Transverse colon (tissue), 4 donors: ENCODE measurements around the gene ATOSA. TPM values are rescaled to one million over a fixed set of nuclear protein-coding genes. Genes with fewer than 3 reads are reported as not detected.

Experiments used
- DNase-seq: peaks from one replicate; pipeline ENCODE4 v3.0.0-alpha.2; 2019
- H3K27ac ChIP-seq, 4 donors: fragments of 200-600 bp; sonication (generic); 2 replicates each; pipeline ENCODE4 v1.5.1; 2016 to 2018; ENCODE audit warnings: inconsistent platforms in 4 of 4
- H3K27me3 ChIP-seq: fragments of 200-600 bp; sonication (generic); 2 replicates; pipeline ENCODE4 v1.5.1; 2017; ENCODE audit warnings: inconsistent platforms
- H3K36me3 ChIP-seq, 4 donors: fragments of 200-600 bp; sonication (generic); 2 replicates each; pipeline ENCODE4 v1.5.1; 2017 to 2019; ENCODE audit warnings: inconsistent platforms in 4 of 4
- H3K4me1 ChIP-seq, 4 donors: fragments of 200-600 bp; sonication (generic); 2 replicates each; pipeline ENCODE4 v1.5.1; 2017 to 2020; ENCODE audit warnings: inconsistent platforms in 4 of 4
- H3K4me3 ChIP-seq, 4 donors: fragments of 200-600 bp; sonication (generic); 1 replicate in 1 of 4; 2 replicates in 3 of 4; pipeline versions ENCODE4 v1.5.1 to v1.6.1; 2017 to 2019; ENCODE audit warnings: inconsistent platforms in 4 of 4
- H3K9me3 ChIP-seq, 2 donors: fragments of 200-600 bp; sonication (generic); 2 replicates each; pipeline ENCODE4 v1.5.1; 2017 to 2019; ENCODE audit warnings: inconsistent platforms in 2 of 2
- CTCF ChIP-seq, 5 experiments: fragments of 200-600 bp in 3 of 5; fragments of 450-650 bp in 2 of 5; sonication (generic) in 3 of 5; IDR thresholded peaks; 1 replicate in 2 of 5; 2 replicates in 3 of 5; pipeline ENCODE4 v1.5.1; 2016 to 2017; ENCODE audit warnings: antibody characterized with exemption in 5 of 5, inconsistent platforms in 3 of 5, mild to moderate bottlenecking in 2 of 5, moderate library complexity in 1 of 5
- EP300 ChIP-seq: sonication (generic); formaldehyde crosslinking; IDR thresholded peaks from one replicate; pipeline ENCODE4 v1.6.1; 2017; ENCODE audit warnings: antibody characterized with exemption, low read depth
- POLR2A ChIP-seq: fragments of 450-650 bp; IDR thresholded peaks from one replicate; pipeline ENCODE4 v1.6.1; 2016; ENCODE audit warnings: antibody characterized with exemption, mild to moderate bottlenecking, moderate library complexity
- POLR2AphosphoS5 ChIP-seq, 3 donors: sonication (generic); formaldehyde crosslinking; IDR thresholded peaks; one replicate each; pipeline ENCODE4 v1.6.1; 2016; ENCODE audit warnings: antibody characterized with exemption in 3 of 3
- WGBS, 2 donors: methylation state at CpG; one replicate each; pipeline ENCODE4 v1.1.5; 2018; ENCODE audit warnings: low coverage in 1 of 2; 5-methylcytosine and 5-hydroxymethylcytosine counted together
- in situ Hi-C, 4 donors: fragments of 200-750 bp; cut with MboI; loops; one replicate each; pipeline versions ENCODE4 v1.15.0 to v1.15.1; 2017; ENCODE audit warnings: low sequenced_read_pairs in 3 of 4, low pct_ligation_motif_present in 1 of 4, low pct_unique_long_range_greater_than_20kb in 1 of 4
- intact Hi-C: fragments of 100-400 bp; cut with DNase I; formaldehyde crosslinking; loops from one replicate; pipeline ENCODE4 v1.15.1; 2023; ENCODE audit warnings: low total_unique reads
- total RNA-seq, 4 donors: library from RNA; depleted of rRNA; stranded (reverse); fragments of >200 nt; gene quantifications; one replicate each; pipeline ENCODE4 v1.1.0, GENCODE V29; 2016

The ATOSA gene
- 100 to 1,000 TPM in 1 of 4 donors, 10 to 100 TPM in 3; 41.0 to 149 (median 84.5) TPM for total RNA-seq

GRCh38 chr15:52679232-52680040 is at the start of gene ATOSA:
TSS of gene ATOSA (minus strand) at chr15:52679388. CDS start at chr15:52678021, 1,367 bp downstream.
- peaks cover 0 to 17% (median 0%) of the 10 kb centered on the region in 4 donors for H3K36me3 ChIP-seq
- H3K27me3 ChIP-seq: no peaks in the 10 kb centered on the region
- peak within 1 kb of the TSS; percentile 97 to 100 (median 98) for H3K27ac ChIP-seq
- TF ChIP-seq POLR2AphosphoS5 (IDR thresholded peaks at IDR 0.05): peak; percentile 89 to 97 (median 94)
- no peak for TF ChIP-seq EP300
- TF ChIP-seq CTCF (IDR thresholded peaks at IDR 0.05): peak in 1 of 5 experiments; percentile 17
- TF ChIP-seq POLR2A: peak; percentile 90
- peak within 1 kb of the TSS; percentile 73 to 98 (median 82) for H3K4me3 ChIP-seq
- H3K4me1 ChIP-seq: peaks cover 15 to 39% (median 26%) of the 10 kb centered on the region in 4 donors
- 2% methylated on average over 39 of the region's 55 CpGs; no CpG with 5 or more reads in 1 of the 2 donors for WGBS, 2 donors
- intact Hi-C loops (no loop called here), in situ Hi-C loops (no loop called here)
- H3K9me3 ChIP-seq: no peaks in the 10 kb centered on the region
- DNase-seq: peak; percentile 94

- Histone ChIP-seq H3K4me1 (peaks cover 0 to 13% (median 5%) of the 10 kb centered on the region in 4 donors), H3K27me3 (no peaks in the 10 kb centered on the region), H3K36me3 (no peaks in the 10 kb centered on the region), H3K27ac (no peak overlapping the region), H3K9me3 (no peaks in the 10 kb centered on the region), H3K4me3 (no peak overlapping the region)
- DNase-seq: no peak
- WGBS, 2 donors: 64 to 66% methylated on average over 2 of the region's 2 CpGs
- intact Hi-C loops (no loop called here), in situ Hi-C loops (loop anchor here in 3 of 4 donors (25.0 kb wide), 4 partner anchors 117 to 467 kb away; no protein-coding TSS in a partner anchor)
- TF ChIP-seq EP300 (no peak), CTCF (IDR thresholded peaks at IDR 0.05) (no peak), POLR2AphosphoS5 (IDR thresholded peaks at IDR 0.05) (no peak), POLR2A (no peak)
Measured at GRCh38 chr15:52728899-52729298, 49.7 kb upstream of the ATOSA start.

GRCh38 chr15:52727815-52728214 is 48.6 kb upstream of the ATOSA start:
- DNase-seq: no peak
- H3K4me3 ChIP-seq: no peak overlapping the region
- no peak for TF ChIP-seq EP300
- TF ChIP-seq CTCF (IDR thresholded peaks at IDR 0.05): no peak
- no peak for TF ChIP-seq POLR2A
- no peak for TF ChIP-seq POLR2AphosphoS5 (IDR thresholded peaks at IDR 0.05)
- no peaks in the 10 kb centered on the region for H3K36me3 ChIP-seq
- no peaks in the 10 kb centered on the region for H3K27me3 ChIP-seq
- in situ Hi-C loops: loop anchor here in 3 of 4 donors (25.0 kb wide), 4 partner anchors 116 to 466 kb away; no protein-coding TSS in a partner anchor
- H3K4me1 ChIP-seq: peaks cover 0 to 13% (median 4%) of the 10 kb centered on the region in 4 donors
- H3K9me3 ChIP-seq: no peaks in the 10 kb centered on the region
- no peak overlapping the region for H3K27ac ChIP-seq
- intact Hi-C loops: no loop called here
- WGBS, 2 donors: 68 to 77% methylated on average over 2 to 3 of the region's 3 CpGs

- H3K27ac ChIP-seq: no peak overlapping the region
- H3K9me3 ChIP-seq: no peaks in the 10 kb centered on the region
- in situ Hi-C loops: loop anchor here in 3 of 4 donors (25.0 kb wide), 4 partner anchors 114 to 464 kb away; no protein-coding TSS in a partner anchor
- DNase-seq: no peak
- intact Hi-C loops: no loop called here
- 90 to 94% methylated on average over 2 of the region's 2 CpGs for WGBS, 2 donors
- no peak overlapping the region for H3K4me3 ChIP-seq
- no peaks in the 10 kb centered on the region for H3K27me3 ChIP-seq
- no peaks in the 10 kb centered on the region for H3K36me3 ChIP-seq
- H3K4me1 ChIP-seq: peaks cover 0 to 13% (median 4%) of the 10 kb centered on the region in 4 donors
- no peak for TF ChIP-seq POLR2A
- TF ChIP-seq CTCF (IDR thresholded peaks at IDR 0.05): no peak
- TF ChIP-seq EP300: no peak
- no peak for TF ChIP-seq POLR2AphosphoS5 (IDR thresholded peaks at IDR 0.05)
Measured at GRCh38 chr15:52726195-52726594, 47.0 kb upstream of the ATOSA start.
